Choroid plexus epithelial cell (primary cell): ENCODE measurements around the gene NUDT16L1.
"Not testable (repeated sequence)": the region's sequence is repeated elsewhere in the genome, so short reads cannot be mapped to it uniquely, and the experiment has no call there.

Experiments
- DNase-seq: peaks from one replicate; pipeline ENCODE4 v3.0.0-alpha.2; 2010; ENCODE audit warnings: low read depth
- H3K4me3 ChIP-seq: 2 replicates; pipeline ENCODE4 v1.5.1; 2011; ENCODE audit warnings: low read depth, mild to moderate bottlenecking, control low read depth, low read length, moderate library complexity
- TF ChIP-seq, protein P1 (sequence below): conservative IDR thresholded peaks from 2 replicates; pipeline ENCODE4 v1.5.1; 2011; ENCODE audit warnings: low read depth, mild to moderate bottlenecking, control low read depth, inconsistent platforms, low read length, moderate library complexity

Gene NUDT16L1

GRCh38 chr16:4734730-4735535 lies 41.6 kb downstream of the NUDT16L1 start:
- peak overlapping the region; percentile 96 for H3K4me3 ChIP-seq
- TF ChIP-seq, protein P1, sequence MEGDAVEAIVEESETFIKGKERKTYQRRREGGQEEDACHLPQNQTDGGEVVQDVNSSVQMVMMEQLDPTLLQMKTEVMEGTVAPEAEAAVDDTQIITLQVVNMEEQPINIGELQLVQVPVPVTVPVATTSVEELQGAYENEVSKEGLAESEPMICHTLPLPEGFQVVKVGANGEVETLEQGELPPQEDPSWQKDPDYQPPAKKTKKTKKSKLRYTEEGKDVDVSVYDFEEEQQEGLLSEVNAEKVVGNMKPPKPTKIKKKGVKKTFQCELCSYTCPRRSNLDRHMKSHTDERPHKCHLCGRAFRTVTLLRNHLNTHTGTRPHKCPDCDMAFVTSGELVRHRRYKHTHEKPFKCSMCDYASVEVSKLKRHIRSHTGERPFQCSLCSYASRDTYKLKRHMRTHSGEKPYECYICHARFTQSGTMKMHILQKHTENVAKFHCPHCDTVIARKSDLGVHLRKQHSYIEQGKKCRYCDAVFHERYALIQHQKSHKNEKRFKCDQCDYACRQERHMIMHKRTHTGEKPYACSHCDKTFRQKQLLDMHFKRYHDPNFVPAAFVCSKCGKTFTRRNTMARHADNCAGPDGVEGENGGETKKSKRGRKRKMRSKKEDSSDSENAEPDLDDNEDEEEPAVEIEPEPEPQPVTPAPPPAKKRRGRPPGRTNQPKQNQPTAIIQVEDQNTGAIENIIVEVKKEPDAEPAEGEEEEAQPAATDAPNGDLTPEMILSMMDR, result no peak
- DNase-seq, result peak; percentile 85

DNA sequence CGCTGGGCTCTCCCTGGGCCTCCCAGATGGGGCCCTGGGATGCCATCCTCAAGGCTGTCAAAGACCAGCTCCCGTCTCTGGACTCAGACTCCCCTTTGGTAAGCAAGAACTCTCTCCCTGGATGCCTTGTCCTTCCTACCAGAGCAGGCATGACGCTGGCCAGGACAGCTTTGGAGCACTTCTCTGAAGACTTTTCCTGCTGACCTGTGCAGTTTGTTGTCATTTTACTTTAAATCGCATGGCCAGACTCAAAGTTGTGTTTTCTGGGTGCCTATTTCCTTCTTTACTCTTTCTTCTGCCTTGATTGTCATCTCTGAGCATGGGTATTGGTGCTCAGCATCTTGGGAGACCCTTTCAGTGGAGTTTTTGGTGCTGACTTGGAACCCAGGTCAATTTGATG lies 43.2 kb downstream of the NUDT16L1 start:
- no peak overlapping the region for H3K4me3 ChIP-seq
- TF ChIP-seq, protein P1, result no peak
- DNase-seq, result no peak

GRCh38 chr16:4737545-4737944 lies 44.2 kb downstream of the NUDT16L1 start:
- no peak for DNase-seq
- TF ChIP-seq, protein P1, result no peak
- no peak overlapping the region for H3K4me3 ChIP-seq

- not testable (repeated sequence) for DNase-seq, H3K4me3 ChIP-seq
These were observed 45.0 kb downstream of the NUDT16L1 start for GRCh38 chr16:4738370-4738769.

DNA sequence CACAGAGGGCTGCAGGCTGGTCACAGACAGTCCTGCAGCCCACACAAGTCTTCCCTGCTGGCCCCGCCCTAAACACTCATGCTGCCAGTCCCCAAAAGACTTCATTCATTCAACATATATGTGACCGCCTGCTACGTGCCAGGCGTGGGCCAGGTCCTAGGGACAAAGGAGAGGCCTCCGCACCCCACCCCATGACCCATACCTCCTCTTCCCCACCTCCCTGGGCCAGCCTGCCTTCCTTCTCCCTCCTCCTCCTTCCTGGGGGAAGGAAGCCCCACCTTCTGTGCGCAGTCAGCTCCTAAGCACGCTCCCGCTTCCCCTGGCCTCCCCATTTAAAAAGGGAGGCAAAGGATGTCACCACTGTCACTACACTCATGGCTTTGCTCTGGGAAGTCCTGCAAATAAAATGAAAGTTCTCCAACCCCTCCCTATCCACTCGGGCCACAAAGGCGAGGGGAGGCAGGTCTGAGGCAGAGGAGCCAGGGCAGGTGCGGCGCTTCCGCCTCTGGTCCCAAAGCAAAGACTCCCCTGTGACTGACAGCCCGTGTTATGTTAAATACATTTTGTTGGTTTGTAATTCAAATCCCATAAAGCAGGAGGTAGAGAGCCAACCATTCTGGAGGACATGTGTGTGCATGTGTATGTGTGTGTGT lies 50.0 kb downstream of the NUDT16L1 start:
- H3K4me3 ChIP-seq, result no peak overlapping the region
- TF ChIP-seq, protein P1, result no peak
- no peak for DNase-seq

DNA sequence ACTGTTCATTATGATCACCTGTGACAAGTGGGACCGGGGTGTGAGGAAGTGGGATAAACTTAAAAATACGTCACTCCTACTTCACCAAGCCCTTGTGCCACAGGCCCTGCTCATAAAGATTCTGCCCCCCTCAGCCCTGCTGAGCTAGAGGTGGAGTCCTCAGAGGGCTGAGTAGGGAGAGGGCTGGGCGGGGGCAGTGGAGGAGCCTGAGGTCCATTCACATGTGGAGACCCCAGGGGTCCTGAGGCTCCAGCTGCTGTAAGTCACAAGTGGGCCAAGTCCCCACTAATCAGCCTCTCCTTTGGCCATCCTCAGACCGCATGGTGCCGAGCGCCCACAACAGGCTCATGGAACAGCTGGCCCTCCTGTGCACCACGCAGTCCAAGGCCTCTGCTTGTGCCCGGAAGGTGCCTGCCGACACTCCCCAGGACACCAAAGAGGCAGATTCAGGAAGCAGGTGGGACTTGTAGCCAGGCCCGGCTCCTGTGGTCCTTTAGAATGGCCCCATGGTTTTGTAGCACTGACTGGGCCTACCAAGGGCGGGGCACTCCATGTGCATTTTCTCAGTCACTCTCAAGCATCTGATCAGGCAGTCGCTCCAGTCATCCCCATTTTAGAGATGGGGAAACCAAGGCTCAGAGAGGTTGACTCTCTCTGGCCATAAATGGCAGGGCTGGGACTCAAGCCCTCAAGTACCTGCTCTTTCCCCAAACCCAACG lies 51.4 kb downstream of the NUDT16L1 start:
- DNase-seq, result no peak
- TF ChIP-seq, protein P1, result no peak
- no peak overlapping the region for H3K4me3 ChIP-seq

DNA sequence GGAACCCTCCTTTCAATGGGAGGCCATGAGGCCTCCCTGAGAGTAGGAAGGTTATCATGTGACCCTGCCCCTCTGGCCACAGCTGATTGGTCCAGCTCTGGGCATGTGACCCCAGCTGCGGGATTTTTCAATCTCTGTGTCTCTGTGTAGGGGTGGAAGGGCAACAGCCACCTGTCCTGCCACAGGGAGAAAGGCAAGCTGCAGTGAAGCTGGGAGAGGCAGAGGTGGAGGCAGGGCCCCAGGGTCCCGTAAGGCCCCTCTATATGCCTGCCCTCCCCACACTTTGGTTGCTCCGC lies 51.9 kb downstream of the NUDT16L1 start:
- H3K4me3 ChIP-seq, result no peak overlapping the region
- TF ChIP-seq, protein P1, result no peak
- DNase-seq, result no peak
